CMK (cell line): ENCODE measurements around the gene MRPL54.
"Not testable (repeated sequence)": the region's sequence is repeated elsewhere in the genome, so short reads cannot be mapped to it uniquely, and the experiment has no call there.

Source experiments
- DNase-seq: peaks from one replicate; pipeline ENCODE4 v3.0.0-alpha.2; 2010; ENCODE audit warnings: low read depth

Gene MRPL54

DNA sequence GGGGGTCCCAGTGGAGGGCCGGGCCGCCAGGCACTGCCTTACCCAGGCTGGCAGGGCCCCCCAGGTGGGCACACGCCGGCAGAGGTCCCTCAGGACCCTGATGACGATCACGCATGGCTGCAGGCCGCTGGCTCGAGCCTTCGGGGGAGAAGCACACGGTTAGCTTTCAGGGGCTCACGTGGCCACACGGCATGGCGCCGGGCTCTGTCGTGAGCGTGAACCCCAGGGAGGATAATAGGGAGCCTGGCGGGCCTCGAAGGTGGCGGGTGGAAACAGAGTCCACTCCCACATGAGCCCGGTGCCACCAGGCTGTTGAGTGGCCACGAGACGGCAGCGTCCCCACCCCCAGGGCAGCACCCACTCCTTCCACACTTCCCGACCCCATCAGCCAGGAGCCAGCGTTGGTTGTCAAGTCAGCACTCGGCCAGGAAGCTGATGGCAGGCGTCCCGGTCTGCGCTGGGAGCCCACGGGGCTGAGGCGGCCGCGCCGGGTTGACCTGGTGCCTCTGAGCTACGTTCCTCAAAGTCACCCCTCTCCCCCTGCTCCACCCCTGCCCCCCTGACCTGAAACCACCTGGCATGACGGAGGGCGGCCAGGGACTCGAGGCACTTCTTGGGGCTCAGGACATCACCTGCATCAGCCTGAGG, 48.4 kb downstream of the MRPL54 start:
- DNase-seq, result no peak

DNA sequence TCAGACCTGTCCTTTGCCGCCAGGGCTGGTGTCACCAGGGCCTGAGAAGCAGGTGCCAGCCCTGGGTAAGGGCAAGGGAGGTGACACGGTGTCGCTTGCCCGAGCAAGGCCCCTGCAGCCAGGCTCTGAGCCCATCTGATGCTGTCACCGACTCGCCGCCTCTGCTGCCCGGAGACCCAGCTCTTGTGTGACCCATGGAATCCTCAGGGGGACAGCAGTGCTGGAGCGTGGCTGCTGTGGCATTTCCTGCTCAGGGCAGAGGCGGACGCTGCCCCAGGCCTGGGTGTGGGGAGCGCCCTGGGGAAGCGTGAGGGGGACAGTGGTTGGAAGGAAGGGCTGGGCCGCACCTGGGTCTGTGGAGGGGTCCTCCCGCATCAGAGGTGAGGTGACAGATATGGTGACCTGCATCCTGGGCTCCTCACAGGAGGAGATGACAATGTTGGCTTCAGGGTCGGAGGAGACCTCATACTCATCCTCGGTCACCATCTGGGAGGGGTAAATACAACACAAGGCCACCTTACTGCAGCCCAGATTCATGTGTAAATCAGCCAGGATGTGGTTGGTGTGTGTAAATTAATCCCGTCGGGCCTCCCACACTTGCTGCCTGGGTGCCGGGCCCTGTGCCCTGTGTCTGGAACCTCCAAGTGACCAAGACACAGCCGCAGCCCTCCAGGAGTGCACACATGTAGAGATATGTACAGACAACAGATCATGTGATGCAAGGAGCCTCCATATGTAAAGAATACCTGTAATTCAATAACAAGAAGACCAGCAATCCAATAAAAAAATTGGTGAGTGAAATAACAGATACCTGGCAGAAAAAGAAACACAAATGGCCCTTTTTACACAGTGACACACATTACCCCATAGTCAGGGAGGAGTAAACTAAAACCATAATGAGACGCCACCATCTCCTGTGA, 51.3 kb downstream of the MRPL54 start:
- DNase-seq, result no peak

DNA sequence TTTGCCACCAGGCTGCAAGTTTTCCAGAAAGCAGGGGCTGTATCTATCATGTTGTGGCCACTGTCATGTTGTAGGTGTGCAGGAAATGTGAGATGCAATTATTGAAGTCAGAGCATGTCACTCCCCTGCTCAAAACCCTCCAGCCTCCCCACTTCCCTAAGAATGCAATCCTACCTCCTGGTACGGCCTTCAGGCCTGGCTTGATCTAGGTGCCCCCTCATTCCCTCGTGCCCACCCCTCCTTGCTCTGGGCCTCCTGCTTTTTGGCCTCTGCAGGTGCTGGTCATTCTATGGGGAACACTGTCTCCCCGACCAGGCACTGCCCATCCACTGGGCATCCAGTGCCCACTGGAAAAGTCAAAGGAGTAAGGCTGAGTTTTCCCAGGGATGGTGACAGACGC, 52.2 kb downstream of the MRPL54 start:
- no peak for DNase-seq

DNA sequence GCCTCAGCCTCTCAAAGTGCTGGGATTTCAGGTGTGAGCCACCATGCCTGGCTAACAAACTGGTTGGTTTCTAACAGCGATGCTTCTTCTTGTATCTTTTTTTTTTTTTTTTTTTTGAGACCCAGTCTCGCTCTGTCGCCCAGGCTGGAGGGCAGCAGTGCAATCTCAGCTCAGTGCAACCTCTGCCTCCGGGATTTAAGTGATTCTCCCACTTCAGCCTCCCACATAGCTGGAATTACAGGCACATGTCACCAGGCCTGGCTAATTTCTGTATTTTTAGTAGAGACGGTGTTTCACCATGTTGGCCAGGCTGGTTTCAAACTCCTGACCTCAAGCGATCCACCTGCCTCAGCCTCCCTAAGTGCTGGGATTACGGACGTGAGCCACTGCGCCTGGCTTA, 53.7 kb downstream of the MRPL54 start:
- DNase-seq, result not testable (repeated sequence)

DNA sequence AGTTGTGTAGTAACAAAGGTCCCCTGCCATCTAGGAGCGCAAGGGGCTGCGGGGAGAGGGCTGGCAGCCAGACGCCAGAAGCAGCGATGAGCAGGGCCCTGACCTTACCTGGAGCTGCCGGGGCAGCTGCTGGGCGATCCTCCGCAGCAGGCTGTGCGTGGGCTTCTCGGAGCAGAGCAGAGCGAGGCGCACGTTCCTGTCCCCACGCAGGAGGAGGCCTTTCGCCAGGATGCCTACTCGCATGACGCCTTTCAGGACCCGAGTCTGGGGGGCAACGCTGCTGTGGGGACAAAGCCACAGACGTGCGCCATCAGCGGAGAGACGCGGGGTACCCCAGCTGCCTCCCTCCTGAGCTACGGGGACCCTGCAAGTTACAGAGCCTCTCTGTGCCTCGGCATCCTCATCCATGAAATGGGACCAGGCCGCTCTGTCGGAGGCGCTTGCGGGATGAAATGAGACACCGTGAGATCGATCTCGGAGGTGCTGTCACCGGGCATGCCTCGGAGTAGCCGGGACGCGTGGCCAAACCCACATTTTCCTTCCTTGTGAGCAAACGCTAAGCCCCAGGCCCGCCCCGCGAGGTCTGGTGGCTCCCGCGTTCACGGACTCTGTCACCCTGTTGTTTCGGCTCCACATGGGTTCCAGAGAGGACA, 54.2 kb downstream of the MRPL54 start:
- no peak for DNase-seq
